ENCODE data around the gene CELF4. TPM values are rescaled to one million over a fixed set of nuclear protein-coding genes. Genes with fewer than 3 reads are reported as not detected.

Gene CELF4
- total RNA-seq, 2 donors from 2014 or later: 0.22 to 3.9 TPM

- no peaks in the 10 kb centered on the region for H3K36me3 ChIP-seq
- no peak for TF ChIP-seq CTCF (IDR thresholded peaks at IDR 0.05)
- peaks cover 0 to 9% of the 10 kb centered on the region in 2 donors for H3K4me1 ChIP-seq
- H3K4me3 ChIP-seq: no peak overlapping the region
- H3K9me3 ChIP-seq: no peaks in the 10 kb centered on the region
- H3K27ac ChIP-seq: no peak overlapping the region
- DNase-seq (ENCODE audit: low spot score): no peak
- no peaks in the 10 kb centered on the region for H3K27me3 ChIP-seq
These were observed 116.0 kb downstream of the CELF4 start for GRCh38 chr18:37449618-37450017.

DNA sequence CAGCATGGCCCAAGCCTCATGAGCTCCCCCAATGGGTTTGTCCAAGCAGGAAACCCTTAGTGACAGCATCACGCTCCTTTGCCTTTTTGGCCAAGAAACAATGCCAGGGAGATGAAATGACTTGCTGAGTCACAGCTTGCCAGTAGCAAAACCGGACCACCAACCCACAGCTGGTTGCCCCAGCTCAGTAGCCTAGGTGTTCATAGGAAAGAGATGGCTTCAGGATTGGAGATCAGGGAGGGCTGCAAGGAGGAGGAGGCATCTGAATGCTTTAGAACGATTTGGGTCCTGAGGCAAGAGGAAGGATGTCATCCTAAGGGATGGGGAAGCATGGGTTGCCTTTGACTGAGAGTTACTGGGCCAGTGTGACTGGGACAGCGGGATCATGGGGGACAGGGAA lies 116.7 kb downstream of the CELF4 start:
- H3K4me3 ChIP-seq: no peak overlapping the region
- H3K4me1 ChIP-seq: peaks cover 0 to 9% of the 10 kb centered on the region in 2 donors
- H3K27me3 ChIP-seq: no peaks in the 10 kb centered on the region
- DNase-seq (ENCODE audit: low spot score): no peak
- no peak overlapping the region for H3K27ac ChIP-seq
- H3K36me3 ChIP-seq: no peaks in the 10 kb centered on the region
- no peak for TF ChIP-seq CTCF (IDR thresholded peaks at IDR 0.05)
- H3K9me3 ChIP-seq: no peaks in the 10 kb centered on the region

GRCh38 chr18:37447962-37448888 lies 117.4 kb downstream of the CELF4 start:
- Histone ChIP-seq H3K4me3 (no peak overlapping the region), H3K4me1 (peaks cover 0 to 9% of the 10 kb centered on the region in 2 donors), H3K36me3 (no peaks in the 10 kb centered on the region), H3K9me3 (no peaks in the 10 kb centered on the region), H3K27ac (no peak overlapping the region), H3K27me3 (no peaks in the 10 kb centered on the region)
- TF ChIP-seq CTCF (IDR thresholded peaks at IDR 0.05): no peak
- DNase-seq (ENCODE audit: low spot score): no peak

DNA sequence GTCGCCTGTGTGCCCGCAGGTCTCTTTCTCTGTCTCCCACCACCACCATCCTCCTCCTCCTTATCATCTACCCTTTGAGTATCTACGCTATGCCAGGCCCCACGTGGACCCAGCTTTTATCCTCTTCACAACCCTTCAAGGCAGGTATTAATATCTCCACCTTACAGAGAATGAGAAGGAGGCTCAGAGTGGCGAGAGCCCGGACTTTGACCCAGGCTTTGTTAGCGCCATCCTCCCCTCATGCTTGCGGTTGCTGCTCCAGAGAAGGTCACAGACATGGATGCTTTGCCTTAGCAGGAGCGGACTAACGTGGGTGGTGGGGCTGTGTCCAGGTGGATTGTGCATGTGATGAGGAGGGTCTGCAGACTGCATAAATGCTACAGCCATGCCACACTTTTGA lies 119.8 kb downstream of the CELF4 start:
- no peak for TF ChIP-seq CTCF (IDR thresholded peaks at IDR 0.05)
- Histone ChIP-seq H3K27me3 (no peaks in the 10 kb centered on the region), H3K4me1 (no peaks in the 10 kb centered on the region), H3K4me3 (no peak overlapping the region), H3K36me3 (no peaks in the 10 kb centered on the region), H3K9me3 (no peaks in the 10 kb centered on the region), H3K27ac (no peak overlapping the region)
- DNase-seq (ENCODE audit: low spot score): no peak

GRCh38 chr18:37445368-37445767 lies 120.2 kb downstream of the CELF4 start:
- no peak for TF ChIP-seq CTCF (IDR thresholded peaks at IDR 0.05)
- DNase-seq (ENCODE audit: low spot score): no peak
- no peaks in the 10 kb centered on the region for H3K4me1 ChIP-seq
- no peaks in the 10 kb centered on the region for H3K36me3 ChIP-seq
- no peaks in the 10 kb centered on the region for H3K9me3 ChIP-seq
- H3K27me3 ChIP-seq: no peaks in the 10 kb centered on the region
- no peak overlapping the region for H3K27ac ChIP-seq
- no peak overlapping the region for H3K4me3 ChIP-seq

Data from right atrium auricular region (tissue), 2 donors.